BE2C (cell line): ENCODE measurements around the gene SCYGR5. TPM values are rescaled to one million over a fixed set of nuclear protein-coding genes. Genes with fewer than 3 reads are reported as not detected.
"Not testable (repeated sequence)": the region's sequence is repeated elsewhere in the genome, so short reads cannot be mapped to it uniquely, and the experiment has no call there.

Source experiments
- DNase-seq: peaks from one replicate; pipeline ENCODE4 v3.0.0-alpha.2; 2020
- H3K27me3 ChIP-seq: fragments of 250-450 bp; sonication (Bioruptor Pico); 2 replicates; pipeline ENCODE4 v1.5.1; 2020; ENCODE audit warnings: mild to moderate bottlenecking
- H3K36me3 ChIP-seq: fragments of 250-450 bp; sonication (Bioruptor Pico); 2 replicates; pipeline ENCODE4 v1.5.1; 2020; ENCODE audit warnings: mild to moderate bottlenecking
- H3K4me1 ChIP-seq: fragments of 250-450 bp; sonication (Bioruptor Pico); 2 replicates; pipeline ENCODE4 v1.5.1; 2020
- H3K4me3 ChIP-seq: 2 replicates; pipeline ENCODE4 v1.5.1; 2011; ENCODE audit warnings: low read depth, low read length
- H3K9me3 ChIP-seq: fragments of 250-450 bp; sonication (Bioruptor Pico); 2 replicates; pipeline ENCODE4 v1.5.1; 2020
- CTCF ChIP-seq: IDR thresholded peaks from 2 replicates; pipeline ENCODE4 v1.5.1; 2012; ENCODE audit warnings: mild to moderate bottlenecking, low read depth, low read length
- polyA plus RNA-seq: library from polyadenylated mRNA; unstranded; fragments of >200 nt; gene quantifications from one replicate; pipeline ENCODE4 v1.2.1, GENCODE V29; 2012; ENCODE audit warnings: low read depth, missing spikeins; ENCODE audit not compliant: insufficient read length, insufficient read depth

Gene SCYGR5
- polyA plus RNA-seq: not detected

GRCh38 chr2:227666631-227667170 is at the start of gene SCYGR5:
SCYGR5 (plus strand) TSS chr2:227666804; CDS start chr2:227666804, 0 bp downstream.
- H3K4me1 ChIP-seq, H3K4me3 ChIP-seq, DNase-seq, H3K9me3 ChIP-seq, H3K36me3 ChIP-seq: not testable (repeated sequence)
- peaks cover 14% of the 10 kb centered on the region for H3K27me3 ChIP-seq

- DNase-seq: no peak
These were observed 49.0 kb upstream of the SCYGR5 start, which contains the start of gene SCYGR4 for GRCh38 chr2:227617316-227618230. SCYGR4 (plus strand) TSS chr2:227617498; CDS start chr2:227617498, 0 bp downstream.

GRCh38 chr2:227623226-227623625 is 43.4 kb upstream of the SCYGR5 start:
- Histone ChIP-seq H3K36me3 (no peaks in the 10 kb centered on the region), H3K9me3 (no peaks in the 10 kb centered on the region), H3K4me1 (no peaks in the 10 kb centered on the region; the same call in 1 of the 2 replicates), H3K27me3 (no peaks in the 10 kb centered on the region), H3K4me3 (no peak overlapping the region)
- DNase-seq: no peak
- TF ChIP-seq CTCF: no peak

More at GRCh38 chr2:227617316-227618230, 49.0 kb upstream of the SCYGR5 start, which contains the start of gene SCYGR4:
- H3K27me3 ChIP-seq: no peaks in the 10 kb centered on the region
- no peak within 1 kb of the TSS for H3K4me3 ChIP-seq
- H3K4me1 ChIP-seq: no peaks in the 10 kb centered on the region
- no peak for TF ChIP-seq CTCF
- H3K36me3 ChIP-seq: no peaks in the 10 kb centered on the region
- H3K9me3 ChIP-seq: no peaks in the 10 kb centered on the region

GRCh38 chr2:227625420-227625819 is 41.2 kb upstream of the SCYGR5 start:
- H3K9me3 ChIP-seq: no peaks in the 10 kb centered on the region
- no peak for DNase-seq
- no peaks in the 10 kb centered on the region for H3K27me3 ChIP-seq
- no peaks in the 10 kb centered on the region; the same call in none of the 2 replicates for H3K4me1 ChIP-seq
- H3K4me3 ChIP-seq: no peak overlapping the region
- TF ChIP-seq CTCF: no peak
- H3K36me3 ChIP-seq: no peaks in the 10 kb centered on the region

GRCh38 chr2:227626580-227627151 is 39.9 kb upstream of the SCYGR5 start:
- H3K9me3 ChIP-seq: no peaks in the 10 kb centered on the region
- no peak overlapping the region for H3K4me3 ChIP-seq
- H3K4me1 ChIP-seq: no peaks in the 10 kb centered on the region; the same call in none of the 2 replicates
- H3K36me3 ChIP-seq: no peaks in the 10 kb centered on the region
- TF ChIP-seq CTCF: no peak
- no peak for DNase-seq
- no peaks in the 10 kb centered on the region for H3K27me3 ChIP-seq

- DNase-seq: no peak
- H3K4me3 ChIP-seq: no peak overlapping the region
- no peak for TF ChIP-seq CTCF
These were observed 38.8 kb upstream of the SCYGR5 start for GRCh38 chr2:227627769-227628168.

More at GRCh38 chr2:227627769-227628168, 38.8 kb upstream of the SCYGR5 start:
- H3K36me3 ChIP-seq: no peaks in the 10 kb centered on the region
- no peaks in the 10 kb centered on the region for H3K27me3 ChIP-seq
- H3K4me1 ChIP-seq: no peaks in the 10 kb centered on the region; the same call in none of the 2 replicates
- H3K9me3 ChIP-seq: no peaks in the 10 kb centered on the region
